OCI-LY1 (cell line): ENCODE measurements around the gene CHMP6.

Source experiments
- H2AFZ ChIP-seq: fragments of 200-600 bp; sonication (generic), shearing (Covaris generic); 2 replicates; pipeline ENCODE4 v1.6.0; 2014; ENCODE audit warnings: antibody characterized with exemption, mild to moderate bottlenecking, low read length
- H3F3A ChIP-seq: fragments of 200-600 bp; sonication (generic), shearing (Covaris generic); 2 replicates; pipeline ENCODE4 v1.6.0; 2014; ENCODE audit warnings: mild to moderate bottlenecking, antibody characterized with exemption, low read length, moderate library complexity; ENCODE audit not compliant: insufficient read depth
- H3K27ac ChIP-seq: fragments of 200-600 bp; sonication (generic); 2 replicates; pipeline ENCODE4 v1.5.1; 2014; ENCODE audit warnings: low read length, mixed run types, mild to moderate bottlenecking, low read depth; ENCODE audit not compliant: poor library complexity, severe bottlenecking
- H3K27me3 ChIP-seq: fragments of 200-600 bp; sonication (generic); 2 replicates; pipeline ENCODE4 v1.6.0; 2014; ENCODE audit warnings: antibody characterized with exemption, mild to moderate bottlenecking, low read length, moderate library complexity; ENCODE audit not compliant: insufficient read depth
- H3K36me3 ChIP-seq: fragments of 200-600 bp; sonication (generic); 2 replicates; pipeline ENCODE4 v1.6.1; 2014; ENCODE audit warnings: mild to moderate bottlenecking, antibody characterized with exemption, low read length, moderate library complexity, mixed read lengths; ENCODE audit not compliant: insufficient read depth
- H3K4me1 ChIP-seq: fragments of 200-600 bp; sonication (generic); 2 replicates; pipeline ENCODE4 v1.5.1; 2014; ENCODE audit warnings: mild to moderate bottlenecking, low read length, moderate library complexity; ENCODE audit not compliant: insufficient read depth, severe bottlenecking
- H3K4me2 ChIP-seq: fragments of 200-600 bp; sonication (generic), shearing (Covaris generic); 2 replicates; pipeline ENCODE4 v1.6.1; 2014; ENCODE audit warnings: low read length
- H3K4me3 ChIP-seq: fragments of 200-600 bp; sonication (generic); 2 replicates; pipeline ENCODE4 v1.5.1; 2014; ENCODE audit warnings: low read length, low read depth, mild to moderate bottlenecking, mixed read lengths; ENCODE audit not compliant: poor library complexity, severe bottlenecking
- H3K79me2 ChIP-seq: fragments of 200-600 bp; shearing (Covaris generic); 2 replicates; pipeline ENCODE4 v1.6.1; 2016; ENCODE audit warnings: mixed run types, low read length, mixed read lengths; ENCODE audit not compliant: insufficient read depth
- H3K9ac ChIP-seq: fragments of 200-600 bp; sonication (generic), shearing (Covaris generic); 2 replicates; pipeline ENCODE4 v1.6.1; 2014; ENCODE audit warnings: mild to moderate bottlenecking, low read length, mixed read lengths
- H3K9me2 ChIP-seq: fragments of 200-600 bp; sonication (generic), shearing (Covaris generic); 2 replicates; pipeline ENCODE4 v1.6.1; 2014; ENCODE audit warnings: low read depth, mild to moderate bottlenecking, low read length, mixed read lengths
- H3K9me3 ChIP-seq: fragments of 200-600 bp; shearing (Covaris generic); 2 replicates; pipeline ENCODE4 v1.6.1; 2014; ENCODE audit warnings: low read length, mixed read lengths
- H4K20me1 ChIP-seq: fragments of 200-600 bp; sonication (generic), shearing (Covaris generic); 2 replicates; pipeline ENCODE4 v1.6.0; 2016; ENCODE audit warnings: mild to moderate bottlenecking, low read length; ENCODE audit not compliant: insufficient read depth
- EZH2 ChIP-seq: fragments of 200-600 bp; sonication (generic), shearing (Covaris generic); IDR thresholded peaks from 2 replicates; pipeline ENCODE4 v1.8.0; 2017; ENCODE audit warnings: borderline replicate concordance, mixed run types, mild to moderate bottlenecking, antibody characterized with exemption, low read length, moderate library complexity, mixed read lengths
- TF ChIP-seq, protein P1 (sequence below): fragments of 200-600 bp; sonication (generic), shearing (Covaris generic); IDR thresholded peaks from 2 replicates; pipeline ENCODE4 v1.5.1; 2017; ENCODE audit warnings: mild to moderate bottlenecking, antibody characterized with exemption, low read length, moderate library complexity, mixed read lengths

Gene CHMP6

DNA sequence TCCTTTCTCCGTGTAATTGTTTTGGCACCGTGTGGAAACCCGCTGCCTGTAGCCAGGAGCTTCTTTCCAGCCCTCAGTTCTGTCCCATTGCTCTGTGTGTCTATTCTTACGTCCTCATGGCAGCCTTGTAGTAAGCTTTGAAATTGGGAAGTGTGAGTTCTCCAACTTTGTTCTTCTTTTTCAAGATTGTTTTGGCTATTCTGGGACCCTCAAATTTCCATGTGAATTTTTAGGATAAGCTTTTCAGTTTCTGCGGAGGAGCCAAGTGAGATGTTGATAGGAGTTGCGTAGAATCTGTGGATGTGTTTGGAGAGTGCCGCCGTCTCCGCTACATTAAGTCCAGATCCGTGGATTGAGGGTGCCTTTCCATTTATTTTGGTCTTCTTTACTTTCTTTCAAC is 15.2 kb downstream of the CHMP6 start:
- H3K9me2 ChIP-seq: no peaks in the 10 kb centered on the region
- no peaks in the 10 kb centered on the region for H3K79me2 ChIP-seq
- TF ChIP-seq EZH2: no peak
- TF ChIP-seq, protein P1, sequence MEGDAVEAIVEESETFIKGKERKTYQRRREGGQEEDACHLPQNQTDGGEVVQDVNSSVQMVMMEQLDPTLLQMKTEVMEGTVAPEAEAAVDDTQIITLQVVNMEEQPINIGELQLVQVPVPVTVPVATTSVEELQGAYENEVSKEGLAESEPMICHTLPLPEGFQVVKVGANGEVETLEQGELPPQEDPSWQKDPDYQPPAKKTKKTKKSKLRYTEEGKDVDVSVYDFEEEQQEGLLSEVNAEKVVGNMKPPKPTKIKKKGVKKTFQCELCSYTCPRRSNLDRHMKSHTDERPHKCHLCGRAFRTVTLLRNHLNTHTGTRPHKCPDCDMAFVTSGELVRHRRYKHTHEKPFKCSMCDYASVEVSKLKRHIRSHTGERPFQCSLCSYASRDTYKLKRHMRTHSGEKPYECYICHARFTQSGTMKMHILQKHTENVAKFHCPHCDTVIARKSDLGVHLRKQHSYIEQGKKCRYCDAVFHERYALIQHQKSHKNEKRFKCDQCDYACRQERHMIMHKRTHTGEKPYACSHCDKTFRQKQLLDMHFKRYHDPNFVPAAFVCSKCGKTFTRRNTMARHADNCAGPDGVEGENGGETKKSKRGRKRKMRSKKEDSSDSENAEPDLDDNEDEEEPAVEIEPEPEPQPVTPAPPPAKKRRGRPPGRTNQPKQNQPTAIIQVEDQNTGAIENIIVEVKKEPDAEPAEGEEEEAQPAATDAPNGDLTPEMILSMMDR: no peak
- H3K9me3 ChIP-seq: no peaks in the 10 kb centered on the region
- no peak overlapping the region for H3K4me2 ChIP-seq
- no peak overlapping the region for H3K27ac ChIP-seq
- H4K20me1 ChIP-seq: no peaks in the 10 kb centered on the region
- no peaks in the 10 kb centered on the region; the same call in 1 of the 2 replicates for H3K27me3 ChIP-seq
- H3F3A ChIP-seq: no peaks in the 10 kb centered on the region
- no peaks in the 10 kb centered on the region; the same call in 1 of the 2 replicates for H3K36me3 ChIP-seq
- H2AFZ ChIP-seq: no peak overlapping the region
- H3K4me3 ChIP-seq: no peak overlapping the region
- no peaks in the 10 kb centered on the region for H3K4me1 ChIP-seq
- no peak overlapping the region for H3K9ac ChIP-seq

DNA sequence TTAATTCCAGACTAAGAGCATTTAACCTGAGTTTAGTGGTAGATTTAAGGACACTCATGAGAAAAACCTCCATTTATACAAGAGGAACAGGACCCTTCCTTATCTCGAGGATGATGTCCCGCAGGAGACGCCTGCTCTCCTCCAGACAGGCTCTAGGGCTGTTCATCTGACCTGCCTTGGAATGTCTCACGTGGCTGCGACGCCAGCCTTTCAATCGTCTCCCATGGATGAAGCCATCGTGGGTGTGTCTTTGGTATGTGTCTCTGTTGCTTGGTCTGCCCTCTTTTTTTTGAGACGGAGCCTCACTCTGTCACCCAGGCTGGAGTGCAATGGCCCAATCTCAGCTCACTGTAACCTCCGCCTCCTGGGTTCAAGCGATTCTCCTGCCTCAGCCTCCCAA is 16.5 kb downstream of the CHMP6 start:
- Histone ChIP-seq H4K20me1 (no peaks in the 10 kb centered on the region), H3K9ac (no peak overlapping the region), H3K4me2 (no peak overlapping the region), H3K4me1 (no peaks in the 10 kb centered on the region), H3K4me3 (no peak overlapping the region), H2AFZ (no peak overlapping the region), H3K36me3 (no peaks in the 10 kb centered on the region; the same call in 1 of the 2 replicates), H3K27ac (no peak overlapping the region), H3K27me3 (no peaks in the 10 kb centered on the region; the same call in 1 of the 2 replicates), H3K9me2 (no peaks in the 10 kb centered on the region), H3K79me2 (no peaks in the 10 kb centered on the region), H3F3A (no peaks in the 10 kb centered on the region), H3K9me3 (no peaks in the 10 kb centered on the region)
- TF ChIP-seq EZH2: no peak
- TF ChIP-seq, protein P1: no peak

DNA sequence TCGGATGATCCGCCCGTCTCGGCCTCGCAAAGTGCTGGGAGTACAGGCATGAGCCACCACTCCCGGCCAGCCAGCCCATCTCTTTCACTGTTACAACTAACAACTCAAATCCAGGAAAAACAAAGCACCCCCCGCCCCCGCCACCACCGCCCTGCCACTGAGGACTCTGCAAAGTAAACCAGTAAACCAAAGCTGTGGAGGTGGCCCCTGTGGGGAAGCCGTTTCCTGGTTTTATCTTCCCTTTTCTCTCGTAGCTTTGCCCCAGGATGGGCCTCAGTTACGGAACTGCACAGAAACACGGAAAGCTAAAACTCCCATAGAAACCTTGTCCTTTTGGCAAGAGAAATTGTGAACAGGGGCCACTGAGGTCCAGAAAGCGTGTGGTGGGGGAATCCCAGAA is 17.5 kb downstream of the CHMP6 start:
- H3K9me2 ChIP-seq: no peaks in the 10 kb centered on the region
- no peaks in the 10 kb centered on the region for H3K79me2 ChIP-seq
- no peaks in the 10 kb centered on the region for H3K9me3 ChIP-seq
- no peak for TF ChIP-seq EZH2
- TF ChIP-seq, protein P1: no peak
- H3K4me2 ChIP-seq: no peak overlapping the region
- no peaks in the 10 kb centered on the region; the same call in 1 of the 2 replicates for H3K36me3 ChIP-seq
- H3K4me3 ChIP-seq: no peak overlapping the region
- no peak overlapping the region for H2AFZ ChIP-seq
- no peaks in the 10 kb centered on the region for H3F3A ChIP-seq
- H4K20me1 ChIP-seq: no peaks in the 10 kb centered on the region
- no peaks in the 10 kb centered on the region; the same call in 1 of the 2 replicates for H3K27me3 ChIP-seq
- H3K9ac ChIP-seq: no peak overlapping the region
- H3K4me1 ChIP-seq: no peaks in the 10 kb centered on the region
- H3K27ac ChIP-seq: no peak overlapping the region
